Mesenteric fat pad (tissue), 1 donor: ENCODE data around the gene NT5DC2. TPM values are rescaled to one million over a fixed set of nuclear protein-coding genes. Genes with fewer than 3 reads are reported as not detected.
"Not testable (repeated sequence)": the region's sequence is repeated elsewhere in the genome, so short reads cannot be mapped to it uniquely, and the experiment has no call there.

Experiments used
- DNase-seq: peaks from one replicate; pipeline ENCODE4 v3.0.0-alpha.2; 2020; ENCODE audit warnings: low spot score
- total RNA-seq: library from RNA; stranded (reverse); fragmentation: NEBNext Ultra II Directional; extraction: Animal tissue kit (Norgen Biotek cat#: 25700); gene quantifications from one replicate; pipeline ENCODE4 v1.2.1, GENCODE V29; 2021
- donor health status: DM: yes; HTN: yes; CAD: no.

Gene NT5DC2
- total RNA-seq, 1 donor from 2014 or later, result 38.5 TPM

DNA sequence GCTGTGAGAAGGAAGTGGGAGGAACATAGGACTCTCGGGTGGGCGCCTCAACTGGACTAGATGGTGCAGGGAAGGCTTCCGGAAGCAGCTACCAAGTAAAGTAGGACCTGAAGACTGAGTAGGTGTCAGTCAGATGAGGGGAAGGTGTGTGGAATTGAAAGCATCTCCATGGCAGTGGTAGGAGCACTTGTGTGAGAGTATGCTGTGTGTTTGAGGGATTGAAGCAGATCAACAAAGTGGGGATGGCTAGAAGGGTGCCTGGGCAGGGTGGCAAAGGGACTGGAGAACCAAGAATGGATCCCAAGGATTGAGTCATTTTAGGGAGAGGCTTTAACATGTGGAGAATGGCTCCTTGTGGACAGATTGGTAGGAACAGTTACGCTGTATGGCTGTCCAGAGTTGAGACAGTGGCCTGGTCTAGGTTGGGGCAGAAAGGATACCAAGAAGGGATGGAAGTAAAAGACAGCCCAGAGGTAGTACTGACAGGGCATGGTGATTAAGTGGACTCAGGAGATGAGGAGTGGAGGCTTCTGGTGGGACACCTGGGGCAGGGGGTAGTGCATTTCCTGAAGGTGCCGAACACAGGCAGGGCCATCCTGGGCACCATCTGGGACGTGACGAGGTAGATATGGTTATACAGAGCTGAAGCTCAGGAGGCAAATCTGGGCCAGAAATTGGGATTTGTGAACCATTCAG, 4.2 kb upstream of the NT5DC2 start:
- DNase-seq, result no peak

DNA sequence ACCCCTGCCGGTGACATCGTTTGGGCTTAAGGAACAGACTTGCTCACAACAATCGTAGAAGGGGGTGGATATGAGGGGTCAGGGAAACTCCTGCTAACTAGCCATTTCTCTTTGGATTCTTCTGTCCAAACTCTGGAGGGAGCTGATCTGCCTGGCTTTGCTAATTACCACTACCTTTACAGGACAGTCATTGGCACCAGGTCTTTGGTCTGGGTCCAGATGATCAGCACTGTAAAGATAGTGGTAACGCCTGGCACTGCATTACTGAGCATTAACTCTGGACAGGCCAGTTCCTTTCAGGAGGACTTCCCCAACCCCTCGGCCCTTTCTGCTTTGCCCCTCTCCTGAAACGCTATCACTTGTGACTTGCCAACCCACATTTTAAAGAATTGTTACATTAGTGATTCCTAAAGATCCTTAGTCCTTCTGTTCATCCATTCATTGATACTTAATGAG, 3.5 kb upstream of the NT5DC2 start:
- DNase-seq, result no peak

GRCh38 chr3:52536369-52537164, 2.9 kb upstream of the NT5DC2 start, which contains the start of gene UQCC5:
Gene UQCC5, plus strand, starts transcription at chr3:52536605. Its CDS starts 151 bp downstream, at chr3:52536756.
- DNase-seq, result peak; percentile 99

DNA sequence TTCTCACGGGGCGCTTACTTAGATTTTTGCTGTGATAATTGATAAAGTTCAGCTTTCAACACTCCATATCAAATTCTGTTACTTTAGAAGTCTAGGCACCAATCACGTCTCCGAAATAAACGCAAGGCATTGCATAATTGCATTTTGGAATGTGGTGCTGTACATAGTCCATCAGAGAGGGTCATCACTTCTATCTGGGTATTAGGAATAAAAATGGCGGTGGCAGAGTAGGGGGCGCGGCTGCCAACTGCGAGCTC, 2.4 kb upstream of the NT5DC2 start:
- DNase-seq, result no peak

GRCh38 chr3:52535411-52536111, 1.9 kb upstream of the NT5DC2 start:
- no peak for DNase-seq

GRCh38 chr3:52534281-52535183, 875 bp upstream of the NT5DC2 start:
- DNase-seq, result no peak

DNA sequence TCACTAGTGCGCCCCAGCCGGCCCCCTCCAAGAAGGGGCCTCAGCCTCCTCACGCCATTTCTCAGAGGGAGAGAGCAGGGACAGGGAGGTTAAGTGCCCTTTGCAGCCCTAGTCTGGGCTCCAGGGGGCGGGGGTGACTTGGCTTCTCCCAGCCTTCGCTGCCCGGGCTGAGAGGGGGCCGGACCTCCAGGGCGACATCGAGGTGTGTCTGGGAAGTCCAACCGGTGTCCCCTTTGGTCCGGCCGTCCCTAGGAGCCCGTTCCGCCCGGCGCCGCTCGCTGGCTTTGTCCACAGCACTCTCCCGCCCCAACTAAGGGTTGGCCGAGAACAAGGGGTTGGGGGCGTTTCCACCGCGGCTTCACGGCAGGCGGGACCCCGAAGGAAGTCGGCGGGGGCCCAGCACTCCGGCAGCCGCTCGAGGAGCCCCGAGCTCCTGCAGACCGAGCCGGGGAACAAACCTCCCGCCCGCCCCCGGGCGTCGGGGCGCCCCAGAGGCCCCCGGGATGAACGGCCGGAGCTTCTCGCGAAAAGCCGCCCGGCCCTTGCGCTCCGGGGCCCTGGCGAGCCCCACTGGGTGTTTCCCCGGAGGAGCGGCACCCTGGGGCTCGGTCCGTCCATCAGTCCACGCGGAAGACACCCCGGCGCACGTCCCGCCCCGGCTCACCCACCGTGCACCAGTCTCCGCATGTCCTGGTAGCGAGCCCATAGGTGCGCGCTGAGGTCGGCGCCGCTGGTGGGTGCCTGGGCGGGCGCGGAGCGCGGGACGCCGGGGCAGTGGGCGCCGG, 627 bp downstream of the NT5DC2 start:
- peak; percentile 90 for DNase-seq

DNA sequence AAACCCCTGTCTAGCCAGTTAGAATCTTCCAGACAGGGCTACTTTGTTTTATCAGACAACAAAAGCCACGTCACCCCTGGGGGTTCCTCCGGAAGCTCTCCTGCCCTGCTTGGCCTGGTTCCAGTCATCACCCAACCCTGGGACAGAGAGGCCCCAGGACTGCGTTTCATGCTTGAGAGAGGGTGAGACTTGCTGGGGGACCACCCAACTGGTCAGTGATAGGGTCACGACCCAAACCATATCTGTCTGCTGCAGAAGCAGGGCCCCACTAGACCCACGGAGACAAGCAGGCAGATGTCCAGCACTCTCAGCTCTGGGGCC, 1.2 kb downstream of the NT5DC2 start:
- DNase-seq, result no peak

- DNase-seq, result peak; percentile 83
Observed at GRCh38 chr3:52531860-52532516, 1.7 kb downstream of the NT5DC2 start.

- peak; percentile 84 for DNase-seq
Observed at GRCh38 chr3:52530918-52531826, 2.5 kb downstream of the NT5DC2 start.

- peak; percentile 86 for DNase-seq
Observed at GRCh38 chr3:52529376-52530333, 4.0 kb downstream of the NT5DC2 start.

GRCh38 chr3:52528586-52529375, 4.9 kb downstream of the NT5DC2 start:
- peak; percentile 81 for DNase-seq

- peak; percentile 82 for DNase-seq
Observed at GRCh38 chr3:52527732-52528585, 5.7 kb downstream of the NT5DC2 start.

GRCh38 chr3:52527039-52527731, 6.5 kb downstream of the NT5DC2 start:
- peak; percentile 85 for DNase-seq

DNA sequence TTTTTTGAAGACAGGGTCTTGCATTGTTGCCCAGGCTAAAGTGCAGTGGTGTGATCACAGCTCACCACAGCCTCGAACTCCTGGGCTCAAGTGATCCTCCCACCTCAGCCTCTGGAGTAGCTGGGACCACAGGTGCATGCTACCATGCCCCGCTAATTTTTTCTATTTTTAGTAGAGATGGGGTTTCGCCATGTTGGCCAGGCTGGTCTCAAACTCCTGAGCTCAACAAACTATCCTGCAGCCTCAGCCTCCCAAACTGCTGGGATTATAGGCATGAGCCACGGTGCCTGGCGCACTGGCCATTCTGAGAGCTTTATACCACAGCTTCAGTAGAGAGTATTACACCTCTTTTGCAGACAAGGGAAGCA, 7.0 kb downstream of the NT5DC2 start:
- not testable (repeated sequence) for DNase-seq
